Activated CD8-positive, alpha-beta memory T cell treated with anti-CD3 and anti-CD28 coated beads, Interleukin-2, amount 50 U/mL, for 24 hours (primary cell): ENCODE data around the gene RNGTT.
"Not testable (repeated sequence)": the region's sequence is repeated elsewhere in the genome, so short reads cannot be mapped to it uniquely, and the experiment has no call there.

Source experiments
- DNase-seq: peaks from one replicate; pipeline ENCODE4 v3.0.0-alpha.2; 2020; ENCODE audit errors: extremely low read depth

The RNGTT gene

DNA sequence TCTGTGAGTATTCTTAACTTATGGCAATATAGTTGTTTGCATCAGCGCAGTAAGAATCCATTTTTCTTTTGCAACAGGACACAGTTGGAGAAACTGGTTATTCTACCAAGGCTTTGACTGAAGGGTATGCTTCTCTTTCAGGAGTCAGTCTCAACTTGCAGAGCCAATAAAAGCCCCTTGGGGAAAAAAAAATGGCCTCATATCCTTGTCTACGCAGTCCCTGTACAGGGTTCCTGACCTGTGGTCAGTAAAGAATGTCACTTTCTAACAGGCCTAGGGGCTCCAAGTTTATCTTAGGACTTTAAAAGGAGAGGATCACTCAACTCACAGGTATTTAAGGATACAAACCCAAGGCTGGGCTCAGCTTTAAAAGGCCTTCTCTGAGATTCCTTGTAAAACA lies 6.9 kb upstream of the RNGTT start:
- DNase-seq = no peak

DNA sequence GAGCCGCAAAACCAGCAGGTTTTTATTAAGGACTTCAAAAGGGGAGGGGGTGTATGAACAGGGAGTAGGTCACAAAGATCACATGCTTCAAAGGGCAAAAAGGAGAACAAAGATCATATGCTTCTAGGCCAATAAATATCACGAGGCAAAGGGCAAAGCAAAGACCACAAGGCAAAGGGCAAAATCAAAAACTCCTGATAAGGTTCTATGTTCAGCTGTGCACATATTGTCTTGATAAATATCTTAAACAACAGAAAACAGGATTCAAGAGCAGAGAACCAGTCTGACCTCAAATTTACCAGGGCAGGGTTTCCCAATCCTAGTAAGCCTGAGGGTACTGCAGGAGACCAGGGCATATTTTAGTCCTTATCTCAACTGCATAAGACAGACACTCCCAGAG lies 5.8 kb upstream of the RNGTT start:
- DNase-seq = not testable (repeated sequence)

DNA sequence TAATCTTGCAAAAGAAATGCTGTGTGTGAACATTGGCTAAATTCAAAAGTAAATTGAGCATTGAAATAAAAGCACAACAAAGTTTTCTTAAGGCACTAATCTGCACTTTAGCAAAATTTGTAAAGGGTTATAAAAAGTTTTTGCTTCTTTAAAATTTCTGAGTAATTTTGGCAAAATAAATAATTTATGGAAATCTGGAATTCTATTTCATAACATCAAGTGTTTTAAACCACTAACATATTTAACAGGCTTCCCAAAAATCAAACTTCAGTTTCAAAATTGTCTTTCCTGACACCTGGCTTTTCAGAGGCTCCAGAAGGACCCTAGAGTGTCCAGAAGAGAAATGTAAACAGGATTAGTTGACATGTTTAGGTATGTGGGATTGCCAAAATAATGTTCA lies 4.5 kb upstream of the RNGTT start:
- no peak for DNase-seq

DNA sequence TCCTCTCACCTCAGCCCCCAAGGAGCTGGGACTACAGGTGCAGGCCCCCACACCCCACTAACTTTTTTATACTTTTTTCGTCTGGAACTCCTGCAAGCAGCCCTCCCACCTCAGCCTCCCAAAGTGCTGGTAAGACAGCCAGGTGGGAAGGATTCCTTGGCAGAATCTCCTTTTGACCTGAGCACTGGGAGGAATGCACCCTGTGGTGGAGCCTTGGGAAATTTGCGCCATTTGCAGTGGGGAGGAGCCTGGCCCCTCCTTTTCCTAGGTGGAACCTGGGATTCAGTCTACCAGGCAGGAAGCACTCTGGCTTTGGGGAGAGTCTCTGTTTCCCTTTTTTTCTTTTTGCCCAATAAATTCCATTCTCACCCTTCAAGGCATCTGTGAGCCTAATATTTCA lies 2.3 kb upstream of the RNGTT start:
- DNase-seq = no peak

DNA sequence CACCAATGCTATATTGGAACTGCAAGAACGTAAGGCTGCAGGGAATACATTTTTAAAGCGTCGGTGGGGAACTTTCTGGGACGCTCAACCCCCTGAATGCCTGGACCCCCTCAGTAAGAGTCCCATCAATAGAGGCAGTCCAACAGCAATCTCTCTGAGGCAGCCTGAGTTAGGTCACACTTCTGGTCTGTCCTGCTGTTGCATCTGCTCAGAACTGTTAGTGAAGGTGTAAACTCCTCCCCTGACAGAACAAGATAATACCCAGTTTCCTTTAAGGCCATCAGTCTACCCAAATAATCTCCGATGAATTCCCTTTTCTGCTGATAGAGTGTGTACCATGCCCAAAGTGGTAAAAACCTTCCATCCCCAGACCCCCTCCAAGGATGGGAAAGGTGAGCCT lies 1.1 kb upstream of the RNGTT start:
- DNase-seq = no peak

DNA sequence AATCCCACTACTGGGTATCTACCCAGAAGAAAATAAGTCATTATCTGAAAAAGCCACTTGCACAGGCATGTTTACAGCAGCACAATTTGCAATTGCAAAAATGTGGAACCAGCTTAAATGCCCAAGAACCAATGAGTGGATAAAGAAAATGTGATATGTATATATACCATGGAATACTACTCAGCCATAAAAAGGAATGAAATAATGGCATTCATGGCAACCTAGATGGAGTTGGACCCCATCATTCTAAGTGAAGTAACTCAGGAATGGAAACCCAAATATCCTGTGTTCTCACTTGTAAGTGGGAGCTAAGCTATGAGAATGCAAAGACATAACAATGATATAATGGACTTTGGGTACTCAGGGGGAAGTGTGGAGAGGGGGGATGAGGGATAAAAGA lies 4.6 kb downstream of the RNGTT start:
- no peak for DNase-seq

DNA sequence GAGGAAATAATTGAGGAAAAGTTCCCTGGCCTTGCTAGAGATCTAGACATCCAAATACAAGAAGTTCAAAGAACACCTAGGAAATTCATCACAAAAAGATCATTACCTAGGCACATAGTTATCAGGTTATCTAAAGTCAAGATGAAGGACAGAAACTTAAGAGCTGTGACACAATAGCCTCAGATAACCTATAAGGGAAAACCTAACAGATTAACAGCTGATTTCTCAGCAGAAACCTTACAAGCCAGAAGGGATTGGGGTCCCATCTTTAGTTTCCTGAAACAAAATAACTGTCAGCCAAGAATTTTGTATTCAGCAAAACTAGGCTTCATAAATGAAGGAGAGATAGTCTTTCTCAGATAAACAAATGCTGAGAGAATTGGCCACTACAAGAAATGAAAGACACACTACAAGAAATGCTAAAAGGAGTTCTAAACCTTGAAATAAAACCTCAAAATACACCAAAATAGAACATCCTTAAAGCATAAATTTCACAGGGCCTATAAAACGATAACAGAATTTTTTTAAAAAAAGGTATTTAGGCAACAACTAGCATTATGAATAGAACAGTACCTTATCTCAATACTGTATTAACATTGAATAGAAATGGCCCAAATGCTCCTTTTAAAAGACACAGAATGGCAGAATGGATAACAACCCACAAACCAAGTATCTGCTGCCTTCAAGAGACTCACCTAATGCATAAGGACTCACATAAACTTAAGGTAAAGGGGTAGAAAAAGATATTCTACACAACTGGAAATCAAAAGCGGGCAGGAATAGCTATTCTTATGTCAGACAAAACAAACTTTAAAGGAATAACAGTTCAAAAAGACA lies 9.7 kb downstream of the RNGTT start:
- no peak for DNase-seq

DNA sequence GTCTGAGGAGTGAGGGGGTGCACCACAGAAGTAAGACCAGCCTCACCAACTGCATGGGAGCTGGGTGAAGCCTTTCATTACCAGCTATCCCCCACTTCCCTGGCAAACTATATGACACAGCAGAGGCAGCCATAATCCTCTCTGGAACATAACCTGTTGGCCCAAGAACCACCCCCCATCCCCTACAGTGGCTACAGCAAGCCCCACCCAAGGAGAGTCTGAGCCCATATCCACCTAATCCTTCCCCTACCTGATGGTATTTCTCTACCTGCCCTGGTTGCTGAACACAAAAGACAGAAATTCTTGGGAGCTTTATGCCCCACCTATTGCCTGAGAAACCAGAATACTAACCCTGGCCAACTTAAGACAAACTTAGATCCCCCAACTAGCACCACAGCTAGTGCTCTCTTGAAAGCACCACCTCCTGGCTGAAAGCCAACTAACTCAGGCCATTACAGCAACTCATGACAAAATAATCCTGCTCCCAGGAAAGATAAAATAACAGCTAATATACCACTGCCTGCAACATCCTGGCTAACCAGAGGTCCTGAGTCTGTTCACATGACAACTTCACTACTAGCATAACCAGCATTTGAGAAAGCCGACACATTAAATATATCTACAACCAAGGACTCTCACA lies 11.2 kb downstream of the RNGTT start:
- DNase-seq = no peak

DNA sequence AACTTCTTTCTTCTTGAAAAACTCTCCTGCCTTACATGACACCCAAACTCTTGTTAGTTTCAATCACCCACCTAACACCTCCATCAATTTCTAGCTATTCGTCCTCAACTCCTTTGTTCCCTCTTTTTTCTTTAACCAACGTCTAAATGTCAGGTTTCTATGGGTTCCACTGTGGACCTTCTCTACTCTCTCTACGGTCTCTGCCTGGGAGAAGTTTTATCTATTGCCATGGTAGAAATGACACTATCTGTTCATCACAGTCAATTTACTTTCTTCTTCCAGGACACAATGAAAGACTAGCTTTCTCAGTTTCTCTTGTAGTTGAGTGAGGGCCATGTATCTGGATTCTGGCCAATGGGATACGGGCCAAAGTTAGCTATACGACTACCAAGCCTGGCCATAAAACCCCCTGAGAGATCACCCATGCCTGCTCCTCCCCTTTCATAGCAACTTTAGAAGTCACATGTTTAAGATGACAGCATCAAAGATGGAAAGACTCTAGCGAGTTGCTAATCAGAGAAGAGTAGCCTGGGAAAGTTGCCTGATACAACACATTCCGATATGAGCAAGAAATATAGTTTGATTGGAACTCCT lies 17.9 kb downstream of the RNGTT start:
- DNase-seq = no peak

DNA sequence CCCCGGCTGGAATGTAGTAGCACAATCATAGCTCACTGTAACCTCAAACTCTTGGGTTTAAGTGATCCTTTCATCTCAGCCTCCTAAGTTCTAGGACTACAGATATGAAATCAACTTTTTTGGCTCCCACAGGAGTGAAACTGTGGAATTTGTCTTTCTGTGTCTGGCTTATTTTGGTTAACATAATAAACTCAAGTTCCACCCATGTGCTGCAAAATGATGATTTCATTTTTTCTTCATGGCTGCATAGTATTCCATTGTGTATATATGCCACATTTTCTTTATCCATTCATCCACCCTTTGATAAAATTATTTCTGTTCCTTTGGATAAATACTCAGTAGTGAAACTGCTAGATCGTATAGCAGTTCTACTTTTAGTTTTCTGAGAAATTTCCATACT lies 29.9 kb downstream of the RNGTT start:
- no peak for DNase-seq

DNA sequence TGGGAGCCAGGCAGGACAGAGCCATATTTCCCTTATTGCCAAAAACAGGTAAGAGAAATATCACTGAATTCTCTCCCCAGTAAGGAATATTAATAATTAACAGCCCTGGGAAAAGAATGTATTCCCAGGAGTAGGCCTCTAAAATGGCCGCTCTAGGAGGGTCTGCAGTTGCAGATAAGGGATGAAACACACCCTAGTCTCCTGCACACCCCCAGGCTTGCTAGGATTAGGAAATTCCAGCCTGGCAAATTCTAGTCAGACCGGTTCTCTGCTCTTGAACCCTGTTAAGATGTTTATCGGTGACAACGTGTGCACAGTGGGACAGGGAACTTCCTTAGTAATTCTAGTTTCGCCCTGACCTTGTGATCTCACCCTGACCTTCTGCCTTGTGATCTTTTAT lies 31.4 kb downstream of the RNGTT start:
- not testable (repeated sequence) for DNase-seq

DNA sequence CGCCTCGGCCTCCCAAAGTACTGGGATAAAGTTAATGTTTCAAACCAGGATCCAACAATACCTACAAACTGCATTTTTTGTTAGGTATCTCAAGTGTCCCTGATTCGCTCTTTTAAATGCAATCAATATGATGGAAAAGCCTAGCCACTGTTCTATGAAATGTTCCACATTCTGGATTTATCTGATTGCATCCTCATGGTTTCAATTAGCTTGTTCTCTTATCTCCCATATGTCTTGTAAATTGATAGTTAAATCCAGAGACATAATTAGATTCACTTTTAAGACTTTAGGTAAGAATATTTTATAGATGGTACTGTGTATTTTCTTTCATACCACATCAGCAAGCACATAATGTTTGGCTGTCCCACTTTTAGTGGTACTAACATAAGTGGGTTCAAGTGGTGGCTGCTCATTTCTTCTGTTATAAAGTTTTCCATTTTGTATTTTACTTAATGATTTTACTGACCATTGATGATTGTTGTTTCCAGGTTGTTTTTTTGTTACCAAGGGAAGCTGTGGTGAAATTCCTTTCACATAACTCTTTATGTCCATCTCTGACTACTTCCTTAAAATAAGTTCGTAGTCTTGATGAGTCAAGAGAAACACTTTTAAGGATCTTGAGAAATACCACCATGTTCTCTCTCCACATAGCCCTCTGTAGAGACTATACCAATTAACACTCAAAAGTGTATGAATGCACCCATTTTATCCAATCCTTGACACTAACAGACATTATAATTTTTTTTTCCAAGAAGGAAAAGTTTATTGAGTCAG lies 40.5 kb downstream of the RNGTT start:
- DNase-seq = no peak

DNA sequence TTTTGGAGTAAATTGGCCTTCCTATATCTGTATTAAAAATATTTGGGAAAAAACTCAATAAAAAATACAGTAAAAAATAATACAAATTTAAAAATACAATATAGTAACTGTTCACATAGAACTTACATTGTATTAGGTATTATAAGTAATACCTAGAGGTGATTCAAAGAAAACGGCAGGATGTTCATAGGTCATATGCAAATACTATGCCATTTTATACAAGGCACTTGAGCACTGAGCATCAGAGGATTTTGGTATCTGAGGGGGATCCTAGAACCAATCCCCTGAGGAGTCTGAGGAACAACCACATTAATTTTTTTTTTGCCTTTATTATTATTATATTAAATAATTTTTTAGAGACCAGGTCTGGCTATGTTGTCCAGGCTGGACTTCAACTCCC lies 41.7 kb downstream of the RNGTT start:
- DNase-seq = no peak

DNA sequence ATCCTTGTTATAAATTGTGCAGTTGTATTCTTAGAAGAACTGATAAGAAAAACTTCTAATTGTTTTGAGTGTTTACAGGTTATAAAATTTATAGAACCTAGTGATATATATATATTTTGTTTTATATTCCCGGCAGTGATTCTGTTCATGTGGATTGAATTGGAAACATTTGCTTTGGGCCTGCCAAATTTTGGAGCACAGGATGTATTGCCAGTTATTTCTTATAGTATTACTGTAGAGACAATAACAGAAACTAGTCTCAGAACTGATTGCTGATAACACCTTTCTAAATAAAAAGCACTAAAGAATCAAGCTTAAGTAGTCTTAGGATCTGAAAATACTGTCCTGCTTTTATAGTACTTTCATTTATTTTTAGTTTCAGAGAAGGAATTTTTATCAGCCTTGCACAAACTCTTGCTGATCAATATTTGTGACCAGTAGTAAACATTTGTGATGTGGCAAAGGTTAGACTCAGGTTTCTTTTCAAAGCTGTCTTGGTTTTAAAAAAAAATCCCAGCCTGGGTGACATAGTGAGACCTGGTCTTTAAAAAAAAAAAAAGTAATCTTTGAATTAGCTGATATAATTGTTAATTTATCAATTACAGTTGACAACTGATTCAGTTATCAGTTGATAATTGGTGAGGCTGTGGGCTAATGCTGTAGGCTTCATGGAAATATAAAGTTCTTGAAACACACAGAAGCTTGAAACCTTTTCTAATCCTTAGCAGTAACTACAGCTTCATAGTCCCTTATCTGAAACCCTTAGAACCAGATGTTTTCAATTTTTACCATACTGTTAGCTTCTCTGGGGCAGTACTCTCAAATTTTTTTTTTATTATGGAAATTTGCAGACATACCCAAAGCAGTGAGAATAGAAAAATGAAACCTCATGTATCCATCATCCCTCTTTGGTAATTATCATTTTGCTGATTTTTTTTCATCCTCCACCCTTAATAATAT lies 42.4 kb downstream of the RNGTT start:
- DNase-seq = no peak

DNA sequence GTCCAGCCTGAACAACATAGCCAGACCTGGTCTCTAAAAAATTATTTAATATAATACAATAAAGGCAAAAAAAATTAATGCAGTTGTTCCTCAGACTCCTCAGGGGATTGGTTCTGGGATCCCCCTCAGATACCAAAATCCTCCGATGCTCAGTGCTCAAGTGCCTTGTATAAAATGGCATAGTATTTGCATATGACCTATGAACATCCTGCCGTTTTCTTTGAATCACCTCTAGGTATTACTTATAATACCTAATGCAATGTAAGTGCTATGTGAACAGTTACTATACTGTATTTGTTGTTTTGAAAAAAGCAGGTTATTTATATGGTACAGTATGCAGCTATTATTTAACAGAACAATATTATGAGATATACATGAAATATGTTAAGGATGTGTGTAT lies 43.3 kb downstream of the RNGTT start:
- no peak for DNase-seq

DNA sequence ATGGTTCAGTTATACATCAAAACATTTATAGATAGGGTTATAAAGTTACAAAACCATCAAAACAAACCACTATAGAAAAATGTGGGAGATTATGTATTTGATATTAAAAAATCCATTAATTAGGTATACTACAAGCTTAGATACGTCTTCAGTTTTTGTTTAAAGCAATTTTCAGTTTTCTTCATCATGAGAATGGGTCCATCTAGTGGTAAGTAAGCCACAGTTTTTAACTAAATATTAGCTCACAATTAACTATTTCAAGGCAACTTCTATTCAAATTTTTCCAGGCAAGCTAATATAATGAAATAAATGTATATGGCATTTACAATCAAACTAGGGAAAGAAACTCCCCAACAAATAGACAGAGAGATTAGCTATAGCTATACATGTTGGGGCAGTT lies 44.4 kb downstream of the RNGTT start:
- DNase-seq = no peak

DNA sequence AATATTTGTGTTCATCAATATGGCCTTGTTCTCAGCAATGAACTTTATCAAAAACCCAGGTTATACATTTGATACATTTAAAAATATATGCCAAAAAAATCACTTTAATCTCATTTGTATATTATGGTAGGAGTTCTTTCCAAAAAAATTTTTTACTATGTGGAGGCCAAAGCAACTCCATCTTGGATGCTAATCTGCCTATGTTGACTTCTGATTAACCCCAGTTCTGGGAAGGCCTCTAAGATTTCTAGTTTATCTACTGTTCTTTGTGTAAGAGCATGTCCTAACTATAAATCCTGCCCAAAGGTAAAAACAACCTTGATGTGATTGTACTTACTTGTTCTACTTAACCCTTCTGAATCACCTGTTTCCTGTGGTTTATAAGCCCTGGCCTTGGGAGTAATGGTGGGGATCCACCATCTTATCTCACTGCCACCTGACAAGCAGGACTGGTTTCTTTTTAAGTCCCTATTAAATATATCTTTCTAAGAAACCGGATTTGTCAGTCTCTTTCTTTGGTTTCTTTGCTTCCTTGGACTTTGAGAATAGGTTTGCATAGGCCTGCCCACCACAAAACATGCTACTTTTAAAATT lies 46.7 kb downstream of the RNGTT start:
- no peak for DNase-seq

DNA sequence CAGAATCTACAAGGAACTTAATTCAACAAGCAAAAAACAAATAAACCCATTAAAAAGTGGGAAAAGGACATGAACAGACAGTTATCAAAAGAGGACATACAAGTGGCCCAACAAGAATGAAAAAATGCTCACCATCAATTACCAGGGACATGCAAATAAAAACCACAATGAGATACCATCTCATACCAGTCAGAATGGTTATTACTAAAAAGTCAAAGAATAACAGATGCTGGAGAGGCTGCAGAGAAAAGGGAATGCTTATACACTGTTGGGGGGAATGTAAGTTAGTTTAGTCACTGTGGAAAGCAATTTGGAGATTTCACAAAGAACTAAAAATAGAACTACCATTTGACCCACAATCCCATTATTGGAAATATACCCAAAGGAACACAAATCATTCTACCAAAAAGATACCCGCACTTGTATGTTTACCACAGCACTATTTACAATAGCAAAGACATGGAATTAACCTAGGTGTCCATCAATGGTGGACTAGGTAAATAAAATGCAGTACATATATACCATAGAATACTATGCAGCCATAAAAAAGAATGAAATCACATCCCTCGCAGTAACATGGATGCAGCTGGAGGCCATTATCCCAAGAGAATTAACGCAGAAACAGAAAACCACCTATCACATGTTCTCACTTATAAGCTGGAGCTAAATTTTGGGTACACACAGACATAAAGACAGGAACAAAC lies 48.4 kb downstream of the RNGTT start:
- no peak for DNase-seq

DNA sequence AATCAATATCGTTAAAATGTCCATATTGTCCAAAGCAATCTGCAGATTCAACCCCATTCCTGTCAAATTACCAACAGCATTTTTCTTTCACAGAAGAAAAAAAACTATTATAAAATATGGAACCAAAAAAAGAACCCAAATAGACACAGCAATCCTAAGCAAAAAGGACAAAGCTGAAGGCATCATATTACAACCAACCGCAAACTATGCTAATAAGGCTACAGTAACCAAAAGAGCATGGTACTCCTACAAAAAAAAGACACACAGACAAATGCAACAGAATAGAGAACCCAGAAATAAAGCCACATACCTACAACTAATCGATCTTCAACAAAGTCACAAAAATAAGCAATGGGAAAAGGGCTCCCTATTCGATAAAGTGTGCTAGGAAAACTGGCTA lies 49.2 kb downstream of the RNGTT start:
- no peak for DNase-seq

DNA sequence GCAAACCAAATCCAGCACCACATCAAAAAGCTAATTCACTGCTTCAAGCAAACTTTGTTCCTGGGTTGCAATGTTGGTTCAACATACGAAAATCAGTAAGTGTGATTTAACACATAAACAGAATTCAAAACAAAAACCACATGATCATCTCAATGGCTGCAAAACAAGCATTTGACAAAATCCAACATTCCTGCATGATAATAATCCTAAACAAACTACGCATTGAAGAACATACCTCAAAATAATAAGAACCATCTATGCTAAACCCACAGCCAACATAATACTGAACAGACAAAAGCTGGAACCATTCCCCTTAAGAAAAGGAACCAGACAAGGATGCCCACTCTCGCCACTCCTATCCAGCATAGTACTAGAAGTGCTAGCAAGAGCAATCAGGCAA lies 49.9 kb downstream of the RNGTT start:
- no peak for DNase-seq
